ENCODE measurements around the gene PRPF19.

PRPF19 gene

DNA sequence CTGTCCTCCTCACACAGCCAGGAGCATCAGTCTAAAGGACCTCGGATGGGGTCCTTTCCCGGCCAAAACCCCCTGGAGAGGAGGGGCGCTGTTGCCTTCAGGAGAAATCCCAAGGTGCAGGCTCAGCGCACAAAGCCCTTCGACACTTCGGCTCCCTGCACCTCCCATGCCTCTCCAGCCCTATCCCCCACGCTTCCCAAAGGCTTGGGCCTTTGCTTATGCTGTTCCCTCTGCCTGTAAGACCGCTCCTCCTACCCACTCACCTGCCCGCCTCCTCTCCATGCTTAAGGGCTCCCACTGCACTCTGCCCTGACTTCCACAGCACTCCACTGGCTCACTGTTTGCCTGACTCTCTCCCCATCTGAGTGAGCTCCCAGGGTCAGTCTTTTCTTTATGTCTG is 32.1 kb upstream of the PRPF19 start:
- DNase-seq (ENCODE audit: low read depth in 2 of 2, low spot score in 1 of 2): no peak

DNA sequence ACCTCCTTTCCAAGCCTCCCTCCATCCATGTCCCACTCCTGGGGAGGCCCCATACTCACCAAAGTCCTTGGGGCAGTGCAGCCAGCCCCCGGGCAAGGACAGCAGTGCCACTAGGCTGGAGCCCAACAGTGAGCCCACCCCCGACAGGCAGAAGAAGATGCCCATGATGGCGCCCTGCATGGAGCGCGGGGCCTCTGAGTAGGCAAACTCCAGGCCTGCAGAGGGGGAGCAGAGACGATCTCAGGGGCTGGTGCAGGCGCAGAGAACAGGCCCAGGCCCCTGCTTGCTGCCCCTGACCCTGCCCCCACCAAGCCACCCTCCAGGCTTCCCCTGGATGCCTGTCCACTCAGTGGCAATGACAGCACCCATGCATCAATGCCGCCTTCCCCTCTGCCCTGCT is 31.4 kb upstream of the PRPF19 start:
- no peak for DNase-seq (ENCODE audit: low read depth in 2 of 2, low spot score in 1 of 2)

DNA sequence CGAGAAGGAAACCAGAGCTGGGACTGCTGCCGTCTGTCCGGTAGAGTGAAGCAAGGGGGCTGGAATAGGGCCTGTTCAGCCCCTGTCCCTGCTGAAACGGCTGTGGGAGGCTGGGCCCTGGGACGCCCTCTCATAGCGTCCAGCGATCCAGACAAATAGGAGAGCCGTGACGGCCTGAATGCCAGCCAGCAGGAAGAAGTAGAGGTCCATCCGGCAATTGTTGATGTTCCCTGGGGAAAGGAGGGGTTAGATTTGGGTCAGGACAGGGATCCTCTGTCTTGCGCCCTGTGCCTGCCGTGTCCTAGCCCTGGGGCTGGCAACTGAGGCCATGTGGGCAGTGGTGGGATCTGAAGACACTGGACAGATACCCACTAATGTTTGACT is 30.8 kb upstream of the PRPF19 start:
- no peak for DNase-seq (ENCODE audit: low read depth in 2 of 2, low spot score in 1 of 2)

DNA sequence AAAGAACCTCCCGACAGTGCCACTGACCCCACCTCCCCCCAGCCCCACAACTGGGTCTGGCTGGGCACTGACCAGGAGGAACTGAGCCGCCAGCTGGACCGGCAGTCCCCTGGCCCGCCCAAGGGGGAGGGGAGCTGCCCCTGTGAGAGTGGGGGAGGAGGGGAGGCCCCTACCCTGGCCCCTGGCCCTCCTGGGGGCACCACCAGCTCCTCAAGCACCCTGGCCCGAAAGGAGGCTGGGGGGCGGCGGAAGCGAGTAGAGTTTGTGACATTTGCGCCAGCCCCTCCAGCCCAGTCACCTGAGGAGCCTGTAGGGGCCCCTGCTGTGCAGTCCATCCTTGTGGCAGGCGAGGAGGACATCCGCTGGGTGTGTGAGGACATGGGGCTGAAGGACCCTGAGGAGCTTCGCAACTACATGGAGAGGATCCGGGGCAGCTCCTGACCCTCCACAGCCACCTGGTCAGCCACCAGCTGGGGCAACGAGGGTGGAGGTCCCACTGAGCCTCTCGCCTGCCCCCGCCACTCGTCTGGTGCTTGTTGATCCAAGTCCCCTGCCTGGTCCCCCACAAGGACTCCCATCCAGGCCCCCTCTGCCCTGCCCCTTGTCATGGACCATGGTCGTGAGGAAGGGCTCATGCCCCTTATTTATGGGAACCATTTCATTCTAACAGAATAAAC is 30.2 kb upstream of the PRPF19 start:
- DNase-seq (ENCODE audit: low read depth in 2 of 2, low spot score in 1 of 2): no peak

DNA sequence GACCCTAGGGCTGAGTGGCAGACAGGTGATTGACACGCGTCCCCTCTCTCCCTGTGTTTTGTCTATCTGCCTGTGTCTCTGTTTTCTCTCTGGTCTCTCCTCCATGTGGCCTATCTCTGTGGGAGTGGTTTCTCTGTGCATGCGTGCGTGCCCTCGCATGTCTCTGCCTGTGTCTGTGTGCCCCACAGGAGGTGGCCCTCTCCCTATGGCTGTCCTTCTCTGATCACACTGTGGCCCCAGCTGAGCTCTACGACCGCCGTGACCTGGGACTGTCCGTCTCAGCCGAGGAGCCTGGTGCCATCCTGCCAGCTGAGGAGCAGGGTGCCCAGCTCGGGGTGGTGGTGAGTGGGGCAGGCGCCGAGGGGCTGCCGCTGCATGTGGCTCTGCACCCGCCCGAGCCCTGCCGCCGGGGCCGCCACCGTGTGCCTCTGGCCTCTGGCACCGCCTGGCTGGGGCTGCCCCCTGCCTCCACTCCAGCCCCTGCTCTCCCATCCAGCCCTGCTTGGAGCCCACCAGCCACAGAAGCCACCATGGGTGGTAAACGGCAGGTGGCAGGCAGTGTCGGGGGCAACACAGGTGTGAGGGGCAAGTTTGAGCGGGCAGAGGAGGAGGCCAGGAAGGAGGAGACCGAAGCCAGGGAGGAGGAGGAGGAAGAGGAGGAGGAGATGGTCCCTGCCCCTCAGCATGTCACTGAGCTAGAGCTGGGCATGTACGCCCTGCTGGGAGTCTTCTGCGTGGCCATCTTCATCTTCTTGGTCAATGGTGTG is 29.5 kb upstream of the PRPF19 start:
- DNase-seq (ENCODE audit: low read depth in 2 of 2, low spot score in 1 of 2): no peak

DNA sequence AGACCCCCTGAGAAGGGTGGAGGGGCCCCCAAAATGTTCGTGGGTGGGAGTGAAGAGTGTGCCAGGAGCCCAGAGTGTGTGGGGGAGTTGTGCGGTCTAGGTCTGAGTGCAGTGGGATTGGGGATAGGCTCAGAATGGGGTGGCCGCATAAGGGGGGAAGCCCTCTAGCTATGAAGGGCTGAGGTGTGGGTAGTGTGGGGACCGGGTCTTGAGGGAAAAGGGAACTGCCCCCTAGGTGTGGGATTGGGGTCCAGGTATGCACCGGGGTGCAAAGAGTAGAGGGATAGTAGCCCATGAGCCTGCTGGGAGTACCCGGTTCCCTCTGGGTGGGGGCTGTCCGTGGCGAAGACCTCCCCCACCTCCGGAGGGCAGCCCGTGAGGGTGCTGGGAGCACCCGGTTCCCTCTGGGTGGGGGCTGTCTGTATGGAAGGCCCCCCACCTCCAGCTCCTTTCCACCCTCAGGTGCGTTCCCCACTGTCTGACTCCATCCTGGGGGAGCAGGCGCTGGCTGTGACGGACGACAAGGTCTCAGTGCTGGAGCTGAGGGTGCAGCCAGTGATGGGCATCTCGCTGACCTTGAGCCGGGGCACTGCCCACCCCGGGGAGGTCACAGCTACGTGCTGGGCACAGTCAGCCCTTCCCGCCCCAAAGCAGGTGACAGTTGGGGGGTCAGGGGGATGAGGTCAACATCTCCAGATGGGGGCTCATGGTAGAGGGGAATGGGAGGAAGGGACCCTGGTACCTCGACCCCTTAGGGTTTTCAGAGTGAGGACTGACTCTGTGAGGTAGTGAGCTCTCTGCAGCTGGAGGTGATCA is 28.6 kb upstream of the PRPF19 start:
- DNase-seq (ENCODE audit: low read depth in 2 of 2, low spot score in 1 of 2): no peak

DNA sequence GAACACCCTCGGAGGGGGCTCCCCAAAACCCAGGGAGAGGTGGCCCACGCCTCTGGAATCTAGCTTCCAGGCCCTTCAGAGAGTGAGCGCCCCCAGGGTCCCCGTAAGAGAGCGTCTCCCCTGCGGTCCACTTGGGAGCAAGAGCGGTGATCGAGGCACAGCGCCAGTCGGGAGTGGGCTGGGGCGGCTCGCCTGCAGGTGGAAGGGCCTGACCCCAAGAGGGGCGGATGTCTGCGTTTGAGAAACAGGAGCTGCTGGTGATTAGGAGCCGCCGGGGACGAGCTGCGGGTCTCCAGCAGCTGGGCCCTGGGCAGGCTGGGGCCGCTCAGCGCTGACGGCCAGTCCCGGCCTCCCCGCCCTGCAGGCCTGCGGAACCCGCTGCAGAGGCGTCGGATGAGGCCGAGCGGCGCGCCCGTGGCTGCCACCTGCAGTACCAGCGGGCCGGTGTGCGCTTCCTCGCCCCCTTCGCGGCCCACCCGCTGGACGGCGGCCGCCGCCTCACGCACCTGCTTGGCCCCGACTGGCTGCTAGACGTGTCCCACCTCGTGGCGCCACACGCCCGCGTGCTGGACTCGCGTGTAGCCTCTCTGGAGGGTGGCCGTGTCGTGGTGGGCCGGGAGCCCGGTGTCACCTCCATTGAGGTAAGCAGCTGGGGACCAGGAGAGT is 27.9 kb upstream of the PRPF19 start:
- DNase-seq (ENCODE audit: low read depth in 2 of 2, low spot score in 1 of 2): no peak

DNA sequence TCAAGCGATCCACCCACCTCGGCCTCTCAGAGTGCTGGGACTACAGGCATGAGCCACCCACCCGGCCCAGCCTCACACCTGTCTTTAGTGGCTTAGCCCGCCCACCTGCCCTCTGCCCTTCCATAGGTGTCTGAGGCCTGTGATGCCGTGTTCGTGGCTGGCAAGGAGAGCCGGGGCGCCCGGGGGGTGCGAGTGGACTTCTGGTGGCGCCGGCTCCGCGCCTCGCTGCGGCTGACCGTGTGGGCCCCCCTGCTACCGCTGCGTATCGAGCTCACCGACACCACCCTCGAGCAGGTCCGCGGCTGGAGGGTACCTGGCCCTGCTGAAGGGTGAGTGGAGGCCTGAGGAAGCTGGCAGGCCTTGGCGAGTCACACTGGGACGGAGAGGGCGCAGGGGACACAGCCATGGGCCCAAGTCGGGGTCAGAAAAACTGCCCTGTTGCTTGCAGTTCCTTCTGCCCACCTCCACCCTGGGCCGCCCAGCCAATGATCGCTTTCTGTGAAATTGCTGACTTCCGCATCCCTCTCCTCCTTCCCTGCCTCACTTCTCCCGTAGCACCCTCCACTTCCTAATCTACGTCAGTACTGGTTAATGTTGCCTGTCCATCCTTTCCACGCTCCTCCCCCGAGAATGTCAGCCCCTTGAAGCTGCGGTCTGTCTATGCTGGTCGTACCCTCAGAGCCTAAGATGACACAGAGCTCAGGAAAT is 27.2 kb upstream of the PRPF19 start:
- no peak for DNase-seq (ENCODE audit: low read depth in 2 of 2, low spot score in 1 of 2)

DNA sequence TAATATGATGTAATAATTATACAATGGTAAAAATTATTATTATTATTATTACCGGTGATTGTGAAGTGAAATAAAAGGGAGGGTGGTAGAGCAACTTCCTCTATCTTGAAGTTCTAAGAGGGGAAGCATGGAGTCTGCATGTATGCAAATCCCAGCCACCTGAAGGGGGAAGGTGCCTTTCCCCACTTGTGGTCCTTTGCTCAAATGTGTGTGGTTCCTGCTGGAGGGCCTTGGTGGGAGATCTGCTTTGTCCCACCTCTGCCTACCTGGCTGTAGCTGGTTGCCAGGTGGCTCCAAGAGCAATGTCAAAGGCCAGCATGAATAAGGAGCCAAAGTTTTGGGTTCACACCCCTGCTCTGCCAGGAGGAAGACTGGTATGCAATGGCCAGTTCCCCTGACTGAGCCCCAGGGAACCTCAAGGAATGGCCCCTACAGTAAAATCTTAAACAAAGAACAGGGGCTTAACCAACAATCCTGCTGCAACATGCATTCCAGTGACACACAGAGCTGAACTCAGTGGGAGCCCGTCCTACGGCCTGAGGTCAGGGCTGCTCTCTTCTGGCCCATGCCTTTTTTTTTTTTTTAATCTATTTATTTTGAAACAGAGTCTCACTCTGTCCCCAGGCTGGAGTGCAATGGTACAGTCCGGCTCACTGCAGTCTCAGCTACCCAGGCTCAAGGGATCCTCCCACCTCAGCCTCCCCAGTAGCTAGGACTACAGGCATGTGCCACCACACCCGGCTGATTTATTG is 26.4 kb upstream of the PRPF19 start:
- DNase-seq (ENCODE audit: low read depth in 2 of 2, low spot score in 1 of 2): no peak

DNA sequence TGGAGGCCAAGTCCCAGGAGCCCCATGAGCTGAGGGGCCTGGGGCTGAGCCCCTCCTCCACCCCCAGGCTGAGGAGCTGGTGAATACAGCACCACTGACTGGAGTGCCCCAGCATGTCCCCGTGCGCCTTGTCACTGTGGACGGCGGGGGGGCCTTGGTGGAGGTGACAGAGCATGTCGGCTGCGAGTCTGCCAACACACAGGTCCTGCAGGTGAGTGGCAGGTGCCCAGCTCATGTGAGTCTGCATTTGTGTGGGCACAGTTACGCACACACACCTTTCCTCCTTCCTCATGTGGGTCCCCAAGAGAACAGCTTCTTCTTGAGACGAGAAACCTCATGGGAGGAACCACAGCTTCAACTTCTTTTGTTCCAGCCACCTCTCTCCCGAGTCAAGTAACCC is 25.5 kb upstream of the PRPF19 start:
- no peak for DNase-seq (ENCODE audit: low read depth in 2 of 2, low spot score in 1 of 2)

DNA sequence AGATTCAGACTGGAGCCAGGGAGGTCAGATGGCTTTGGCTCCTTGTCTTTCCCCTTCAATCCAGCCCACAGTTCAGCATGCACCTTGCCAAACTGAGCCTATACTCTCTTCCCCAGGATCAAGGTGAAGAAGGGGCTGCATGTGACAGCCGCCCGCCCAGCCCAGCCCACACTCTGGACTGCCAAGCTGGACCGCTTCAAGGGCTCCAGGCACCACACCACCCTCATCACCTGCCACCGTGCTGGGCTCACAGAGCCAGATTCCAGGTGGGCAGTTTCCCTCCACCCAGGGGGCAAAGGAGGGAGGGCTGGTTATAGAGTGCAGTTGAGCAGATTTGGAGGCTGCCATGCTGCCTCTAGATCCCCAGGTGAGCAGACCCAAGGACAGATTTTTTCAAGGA is 24.0 kb upstream of the PRPF19 start:
- no peak for DNase-seq (ENCODE audit: low read depth in 2 of 2, low spot score in 1 of 2)

DNA sequence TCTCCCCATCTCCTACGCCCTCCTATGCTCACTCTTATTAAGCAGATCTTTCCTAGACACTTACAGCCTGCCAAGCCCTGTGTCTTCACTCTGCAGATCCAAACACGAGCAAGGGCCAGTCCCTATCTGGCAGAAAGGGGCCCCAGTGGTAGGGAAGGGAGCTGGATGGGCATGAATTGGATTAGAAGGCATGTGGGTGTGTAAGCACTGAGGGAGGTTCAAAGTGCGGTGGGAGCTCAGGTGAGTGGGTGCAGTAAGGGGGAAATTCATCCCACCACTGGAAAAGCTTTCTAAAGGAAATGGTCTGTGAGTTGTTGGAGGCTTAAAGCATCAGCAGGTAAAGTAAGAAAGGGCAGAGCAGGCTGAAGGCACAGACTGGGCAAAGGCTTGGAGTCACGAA is 23.4 kb upstream of the PRPF19 start:
- no peak for DNase-seq (ENCODE audit: low read depth in 2 of 2, low spot score in 1 of 2)

DNA sequence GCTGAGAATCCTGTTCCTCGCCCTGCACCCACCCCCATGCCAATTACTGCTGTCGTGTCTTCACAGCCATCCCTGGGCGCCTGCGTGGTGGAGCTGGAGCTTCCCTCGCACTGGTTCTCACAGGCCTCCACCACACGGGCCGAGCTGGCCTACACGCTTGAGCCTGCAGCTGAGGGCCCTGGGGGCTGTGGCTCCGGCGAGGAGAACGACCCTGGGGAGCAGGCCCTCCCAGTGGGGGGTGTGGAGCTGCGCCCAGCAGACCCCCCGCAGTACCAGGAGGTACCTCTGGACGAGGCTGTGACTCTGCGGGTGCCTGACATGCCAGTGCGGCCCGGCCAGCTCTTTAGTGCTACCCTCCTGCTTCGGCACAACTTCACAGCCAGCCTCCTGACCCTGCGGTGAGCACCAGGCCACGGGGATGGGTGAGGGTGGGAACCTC is 22.2 kb upstream of the PRPF19 start:
- DNase-seq (ENCODE audit: low read depth in 2 of 2, low spot score in 1 of 2): no peak

DNA sequence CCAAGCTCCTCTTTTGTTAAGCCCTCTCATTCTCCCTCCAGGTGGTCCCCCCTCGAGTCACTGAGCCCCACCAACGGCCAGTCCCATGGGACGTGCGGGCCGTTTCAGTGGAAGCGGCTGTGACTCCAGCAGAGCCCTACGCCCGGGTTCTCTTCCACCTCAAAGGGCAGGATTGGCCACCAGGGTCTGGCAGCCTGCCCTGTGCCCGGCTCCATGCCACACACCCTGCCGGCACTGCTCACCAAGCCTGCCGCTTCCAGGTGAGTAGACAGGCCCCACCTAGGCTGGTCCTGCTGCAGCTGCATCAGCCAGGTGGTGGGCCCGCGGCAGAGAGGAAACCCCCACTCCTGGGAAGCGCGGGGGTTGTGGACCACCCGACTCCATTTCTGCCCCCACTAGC is 21.2 kb upstream of the PRPF19 start:
- DNase-seq (ENCODE audit: low read depth in 2 of 2, low spot score in 1 of 2): no peak

DNA sequence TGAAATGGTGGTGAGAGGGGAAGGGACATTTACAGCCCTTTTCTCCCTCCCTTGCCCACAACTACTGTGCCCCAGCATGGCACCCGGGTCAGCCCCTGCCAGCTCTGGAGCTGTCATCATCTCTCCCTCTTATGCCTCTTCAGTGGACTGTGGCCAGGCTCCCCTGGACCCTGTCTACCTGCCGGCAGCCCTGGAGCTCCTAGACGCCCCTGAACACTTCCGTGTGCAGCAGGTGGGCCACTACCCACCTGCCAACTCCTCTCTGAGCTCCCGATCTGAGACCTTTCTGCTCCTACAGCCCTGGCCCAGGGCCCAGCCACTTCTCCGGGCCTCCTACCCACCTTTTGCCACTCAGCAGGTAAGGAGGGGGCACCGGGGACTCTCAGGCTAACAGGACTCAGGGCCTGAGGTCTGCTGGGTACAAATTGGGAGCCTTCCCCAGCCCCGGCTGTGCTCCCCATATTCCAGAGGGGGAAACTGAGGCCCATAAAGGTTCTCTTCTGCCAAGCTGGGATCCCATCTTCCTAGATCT is 20.7 kb upstream of the PRPF19 start:
- DNase-seq (ENCODE audit: low read depth in 2 of 2, low spot score in 1 of 2): no peak

DNA sequence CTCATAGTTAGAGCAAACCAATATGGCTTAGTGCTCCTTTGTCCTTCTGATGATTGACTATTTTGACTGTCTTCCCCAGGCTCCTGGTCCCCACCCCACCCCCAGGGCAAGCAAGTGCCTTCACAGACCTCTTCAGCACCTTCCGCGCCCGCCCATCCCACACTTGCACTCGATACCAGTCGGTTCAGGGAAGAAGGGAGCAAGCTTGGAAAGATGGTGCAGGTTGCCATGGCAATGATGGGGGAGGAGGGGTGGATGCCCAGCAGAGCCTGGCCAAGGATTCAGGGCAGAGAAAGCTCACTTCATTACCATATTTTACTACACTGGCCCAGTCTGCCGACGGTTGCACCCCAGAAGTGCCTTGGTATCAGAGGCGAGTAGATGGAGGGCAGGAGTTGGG is 20.1 kb upstream of the PRPF19 start:
- no peak for DNase-seq (ENCODE audit: low read depth in 2 of 2, low spot score in 1 of 2)

DNA sequence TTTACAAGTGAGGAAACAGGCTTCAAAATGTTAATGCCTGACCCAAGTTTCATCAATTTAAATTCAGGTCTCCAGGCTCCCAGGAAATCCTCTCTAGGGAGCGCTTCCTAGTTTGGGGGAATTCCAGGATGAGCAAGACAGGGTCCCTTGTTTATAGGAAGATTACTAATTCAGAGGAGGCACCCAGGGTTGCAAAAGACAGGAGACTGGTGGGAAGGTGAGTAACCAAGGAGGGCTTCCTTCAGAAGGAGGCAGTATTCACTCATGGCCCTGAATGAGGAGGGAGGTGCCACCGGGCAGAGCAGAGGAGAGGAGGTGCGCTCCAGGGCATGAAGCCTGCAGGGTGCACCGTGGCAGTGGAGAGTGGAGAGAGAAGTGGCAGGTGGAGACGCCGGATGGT is 19.5 kb upstream of the PRPF19 start:
- DNase-seq (ENCODE audit: low read depth in 2 of 2, low spot score in 1 of 2): no peak

DNA sequence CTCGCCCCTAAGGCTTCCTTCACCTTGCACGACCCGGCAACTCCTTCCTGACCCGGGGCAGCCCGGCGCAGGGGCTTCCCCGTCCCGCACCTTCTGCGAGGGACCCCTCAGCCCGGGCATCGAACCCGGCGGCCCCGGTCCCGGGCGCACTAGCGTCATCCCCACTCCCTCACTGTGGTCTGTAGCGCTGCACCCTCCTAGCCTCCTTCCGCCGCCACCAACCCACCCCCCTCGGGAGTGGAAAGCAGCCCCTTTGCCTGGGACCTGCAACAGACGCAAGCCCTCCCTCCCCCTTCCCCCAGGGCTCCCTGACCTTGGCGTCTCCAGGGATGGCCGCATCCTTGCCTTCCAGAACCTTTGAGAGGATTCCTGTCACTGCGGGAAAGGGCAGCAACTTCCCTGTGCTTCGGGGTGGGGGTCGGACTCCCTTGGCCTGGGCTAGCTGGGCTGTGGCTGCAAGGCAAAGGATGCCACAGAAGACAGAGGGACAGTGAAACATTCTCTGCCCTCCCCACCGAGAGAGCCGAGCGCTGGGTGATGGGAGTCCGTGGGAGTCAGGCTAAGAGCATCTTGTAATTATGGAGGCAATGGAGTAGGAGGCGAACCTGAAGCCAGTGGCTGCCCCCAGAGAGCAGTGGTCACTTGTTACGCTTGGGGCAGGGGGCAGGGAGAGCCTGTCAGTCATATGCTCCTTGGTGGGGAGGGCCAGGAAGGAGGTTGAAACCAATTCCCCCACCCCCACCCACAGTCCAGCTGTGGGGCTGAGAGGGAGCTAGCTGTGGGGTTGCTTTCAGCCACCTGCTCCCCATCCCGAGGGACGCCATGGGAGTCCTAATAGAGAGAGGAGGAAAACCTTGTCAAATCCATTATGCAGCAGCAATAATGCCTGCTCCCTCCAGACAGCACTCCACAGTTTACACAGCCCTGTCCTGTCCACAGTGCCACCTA is 18.8 kb upstream of the PRPF19 start:
- no peak for DNase-seq (ENCODE audit: low read depth in 2 of 2, low spot score in 1 of 2)

Data from stimulated activated CD8-positive, alpha-beta memory T cell treated with anti-CD3 and anti-CD28 coated beads, Interleukin-4, amount 100 ng/mL, for 1 hour (primary cell).